H1 (cell line): Measurements from ENCODE around the gene CACNA2D3. TPM values are rescaled to one million over a fixed set of nuclear protein-coding genes. Genes with fewer than 3 reads are reported as not detected.

Experiments
- CHD7 ChIP-seq: fragments of 300-600 bp; sonication (generic); IDR thresholded peaks from 2 replicates; pipeline ENCODE4 v1.7.1; 2012; ENCODE audit warnings: low read length, moderate library complexity, mild to moderate bottlenecking, inconsistent platforms; ENCODE audit not compliant: insufficient replicate concordance
- EZH2 ChIP-seq: fragments of 200-600 bp; sonication (generic); IDR thresholded peaks from 2 replicates; pipeline ENCODE4 v1.7.1; 2012; ENCODE audit warnings: low read depth, mild to moderate bottlenecking, moderate library complexity, low read length, inconsistent platforms; ENCODE audit not compliant: severe bottlenecking
- KDM5A ChIP-seq: fragments of 200-600 bp; IDR thresholded peaks from 2 replicates; pipeline ENCODE4 v1.7.1; 2012; ENCODE audit warnings: mild to moderate bottlenecking, low read length, inconsistent platforms, mixed read lengths
- RAD21 ChIP-seq, 2 experiments: IDR thresholded peaks in 1 of 2; conservative IDR thresholded peaks in 1 of 2; 2 replicates each; pipeline ENCODE4 v1.6.1; 2011; ENCODE audit warnings: low read depth in 2 of 2, low read length in 2 of 2, improper control_type of control experiment in 1 of 2, inconsistent platforms in 1 of 2, mild to moderate bottlenecking in 1 of 2, moderate library complexity in 1 of 2
- SIX5 ChIP-seq: IDR thresholded peaks from 2 replicates; pipeline ENCODE4 v1.6.1; 2011; ENCODE audit warnings: mild to moderate bottlenecking, low read depth, low read length
- TAF1 ChIP-seq: IDR thresholded peaks from 2 replicates; pipeline ENCODE4 v1.6.1; 2011; ENCODE audit warnings: mild to moderate bottlenecking, low read depth, low read length
- TCF12 ChIP-seq: IDR thresholded peaks from 2 replicates; pipeline ENCODE4 v1.6.1; 2011; ENCODE audit warnings: low read depth, mild to moderate bottlenecking, low read length
- TEAD4 ChIP-seq: IDR thresholded peaks from 2 replicates; pipeline ENCODE4 v1.6.1; 2012; ENCODE audit warnings: low read depth, low read length, inconsistent platforms, mixed read lengths
- YY1 ChIP-seq: IDR thresholded peaks from 2 replicates; pipeline ENCODE4 v1.6.1; 2011; ENCODE audit warnings: low read depth, mild to moderate bottlenecking, low read length
- polyA plus RNA-seq, 7 experiments: library from polyadenylated mRNA; depleted of rRNA in 3 of 7; stranded (reverse) in 5 of 7; unstranded in 2 of 7; fragments of >200 nt in 5 of 7; fragments of 200-250 nt in 2 of 7; gene quantifications; 1 replicate in 5 of 7; 2 replicates in 1 of 7; 4 replicates in 1 of 7; pipeline versions ENCODE4 v1.2.1 to v1.2.3, GENCODE V29; 2011 to 2013; ENCODE audit warnings: missing spikeins in 2 of 7, mixed read lengths in 2 of 7
- total RNA-seq: library from RNA; stranded (reverse); fragmentation: NEBNext Ultra II Directional; extraction: Animal tissue kit (Norgen Biotek cat#: 25700); gene quantifications from 2 replicates; pipeline ENCODE4 v1.2.1, GENCODE V29; 2021

The CACNA2D3 gene
- total and polyA plus RNA-seq, 2 of the 8 experiments (the other 6 are each of a cell fraction or from before 2014, with no cell fraction given), result 1.5 to 1.8 TPM

- TF ChIP-seq CHD7 (no peak), EZH2 (peak; percentile 87), TAF1 (0 out of 2 replicates have a peak, but pooled peaks have one; percentile 7), TEAD4 (no peak), SIX5 (no peak), TCF12 (no peak), YY1 (no peak), KDM5A (no peak), RAD21 (IDR thresholded peaks at IDR 0.05 in 1 of 2, conservative IDR thresholded peaks at IDR 0.05 in 1 of 2; ENCODE audit: low read depth in 2 of 2, low read length in 2 of 2) (no peak)
These were observed 683 bp upstream of the CACNA2D3 start (continued) for GRCh38 chr3:54121414-54122323.
